RKO (cell line): Measurements from ENCODE around the gene TLN1.

Experiments
- DNase-seq: peaks from one replicate; pipeline ENCODE4 v3.0.0-alpha.2; 2016; ENCODE audit warnings: low spot score

TLN1 gene

DNA sequence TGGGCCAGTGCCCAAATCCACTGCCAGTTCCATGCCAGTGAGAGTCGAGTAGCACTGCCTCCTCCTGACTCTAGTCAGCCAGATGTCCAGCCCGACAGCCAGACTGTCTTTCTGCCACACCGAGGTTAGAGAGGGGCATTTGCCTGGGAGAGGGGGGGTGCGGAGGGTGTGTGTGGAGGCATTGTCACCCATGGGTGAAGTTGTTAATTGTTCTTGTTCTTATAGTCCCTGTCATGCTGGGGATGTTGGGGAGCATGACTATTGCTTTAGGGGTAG, 18.2 kb upstream of the TLN1 start:
- no peak for DNase-seq

- DNase-seq: peak; percentile 51
These were observed 17.7 kb upstream of the TLN1 start for GRCh38 chr9:35749515-35750255.

DNA sequence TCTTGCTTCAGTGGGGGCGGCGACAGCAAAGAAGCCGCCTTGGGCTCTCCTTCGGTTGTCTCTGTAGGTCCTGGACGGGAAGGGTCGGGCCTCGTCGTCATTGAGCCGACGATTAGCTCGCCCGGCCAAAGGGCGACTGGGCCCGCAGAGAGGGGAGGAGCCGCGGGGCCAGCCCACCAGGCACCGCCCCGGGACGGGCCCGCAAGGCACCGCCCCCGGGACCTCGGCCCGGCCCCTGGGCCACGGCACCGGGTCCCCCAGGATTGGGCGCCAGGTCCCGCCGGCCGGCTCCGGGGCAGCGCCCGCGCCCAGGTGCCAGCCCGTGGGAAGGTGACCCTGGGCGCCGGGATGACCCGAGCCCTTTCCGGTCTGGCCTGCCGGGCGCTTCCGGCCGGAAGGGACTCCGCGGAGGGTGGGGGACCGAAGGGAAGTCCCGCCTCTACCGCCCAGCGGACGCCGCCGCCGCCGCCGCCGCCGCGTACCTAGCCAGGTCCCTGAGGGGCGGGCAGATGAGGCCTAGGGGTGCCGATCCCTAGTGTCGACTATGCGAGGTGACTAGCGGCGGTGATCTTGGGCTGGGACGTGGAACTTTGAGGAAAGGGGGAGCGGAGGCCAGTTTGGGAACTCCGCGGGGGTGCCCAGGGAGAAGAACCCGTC, 17.0 kb upstream of the TLN1 start, which contains the start of the genes GBA2 and RGP1:
GBA2 (minus strand) TSS at position 371 of the 657 bp plus-strand sequence. CDS start 524 bp downstream, outside the sequence.
RGP1 (plus strand) TSS at position 430 of the 657 bp plus-strand sequence. CDS start 469 bp downstream, outside the sequence.
- peak; percentile 75 for DNase-seq

- DNase-seq: peak; percentile 52
These were observed 16.4 kb upstream of the TLN1 start for GRCh38 chr9:35748242-35748857.

- DNase-seq: no peak
These were observed 14.6 kb upstream of the TLN1 start for GRCh38 chr9:35746583-35746982.

- DNase-seq: no peak
These were observed 13.6 kb upstream of the TLN1 start for GRCh38 chr9:35745569-35745968.

- no peak for DNase-seq
These were observed 12.0 kb upstream of the TLN1 start for GRCh38 chr9:35743880-35744518.

DNA sequence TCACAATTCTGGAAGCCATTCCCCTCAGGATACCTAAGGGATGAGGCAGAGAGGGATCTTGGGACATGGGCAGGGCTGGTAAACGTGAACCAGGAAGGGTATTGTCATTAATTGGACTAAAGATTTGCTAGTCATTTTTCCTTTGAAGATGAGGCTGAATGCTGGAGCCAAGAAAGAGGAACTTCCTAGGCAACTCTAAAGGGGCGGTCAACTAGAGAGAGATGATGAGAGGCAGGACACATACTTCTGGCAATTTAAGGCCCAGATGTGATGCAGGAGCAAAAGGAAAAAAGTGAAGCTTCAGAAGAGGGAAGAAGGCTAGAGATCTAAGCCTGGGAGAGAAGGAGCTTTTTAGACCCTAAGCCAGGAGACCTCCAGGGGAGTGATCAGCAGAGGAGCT, 11.5 kb upstream of the TLN1 start:
- no peak for DNase-seq

DNA sequence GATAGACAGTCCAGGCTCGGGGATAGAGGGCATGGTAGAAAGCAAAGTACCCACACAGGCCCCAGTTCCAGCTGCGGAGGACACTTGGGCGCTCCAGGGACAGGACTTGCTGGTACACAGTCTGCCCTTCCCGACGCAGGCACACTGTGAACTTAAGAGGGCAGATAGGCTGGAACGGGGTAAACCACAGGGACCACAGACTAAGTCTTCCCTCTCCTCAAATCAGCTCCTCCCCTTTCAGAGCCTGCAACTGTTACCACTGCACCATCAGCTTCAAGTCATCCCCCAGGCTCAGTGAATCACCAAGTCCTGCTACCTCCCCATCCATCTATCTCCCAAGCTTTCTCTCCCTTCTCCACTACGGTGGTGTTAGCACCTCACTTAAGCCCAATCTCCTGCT, 9.7 kb upstream of the TLN1 start:
- no peak for DNase-seq

DNA sequence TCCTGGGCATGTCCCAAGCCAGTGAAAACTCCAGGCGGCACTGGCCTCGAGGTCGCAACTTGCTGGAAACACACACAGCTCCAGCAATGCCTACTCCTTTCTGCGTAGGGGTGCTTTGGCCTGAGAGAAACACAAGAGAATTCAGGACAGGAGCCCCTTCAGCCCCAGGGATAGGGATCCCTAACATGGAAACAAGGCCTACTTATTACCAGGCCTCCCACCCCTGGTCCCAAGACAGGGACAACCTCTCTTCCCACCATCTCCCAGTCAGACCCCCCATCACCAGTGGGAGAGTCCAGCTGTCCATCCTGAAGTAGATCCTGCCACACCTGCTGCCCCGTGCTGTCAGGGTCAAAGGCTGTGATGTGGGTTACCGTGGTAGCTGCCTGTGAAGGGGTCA, 8.2 kb upstream of the TLN1 start:
- no peak for DNase-seq

DNA sequence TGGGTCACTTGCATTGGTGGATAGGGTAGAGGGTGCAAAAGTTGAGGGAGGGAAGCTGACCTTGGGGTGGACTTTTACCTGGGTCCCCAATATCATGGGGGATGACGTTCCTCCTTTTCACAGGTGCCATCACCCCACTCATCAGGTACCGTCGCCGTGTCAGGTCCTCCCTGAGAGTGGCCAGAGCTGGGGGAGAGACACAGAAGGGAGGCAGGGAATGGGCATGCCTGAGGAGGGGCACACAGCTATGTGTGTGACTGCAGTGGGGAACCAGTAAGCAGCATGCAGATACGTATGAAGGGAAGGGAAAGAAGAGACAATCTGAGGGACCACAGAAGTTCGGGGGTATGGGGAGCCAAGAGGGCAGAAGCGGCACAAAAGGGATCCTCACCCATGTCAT, 6.9 kb upstream of the TLN1 start:
- DNase-seq: no peak

- no peak for DNase-seq
These were observed 6.2 kb upstream of the TLN1 start for GRCh38 chr9:35738186-35738585.

DNA sequence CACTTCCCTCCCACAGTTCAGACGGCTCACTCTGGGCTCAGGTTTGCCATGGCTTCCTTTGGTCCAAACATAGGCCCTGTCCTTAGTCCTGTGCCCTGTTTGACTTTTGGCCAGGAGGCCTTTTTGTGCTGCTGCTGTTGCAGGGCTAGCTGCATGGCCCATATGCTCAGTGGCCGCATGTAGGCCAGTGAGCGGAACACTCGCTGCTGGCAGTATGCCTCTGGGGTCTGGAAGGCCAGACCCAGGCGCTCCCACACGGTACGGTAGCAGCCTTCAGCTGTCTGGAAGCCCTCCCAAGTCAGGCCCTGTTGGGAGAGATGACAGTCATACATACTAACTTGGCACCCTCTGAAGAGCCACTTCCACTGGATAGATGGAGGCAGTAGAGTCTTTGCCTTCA, 5.1 kb upstream of the TLN1 start:
- no peak for DNase-seq

DNA sequence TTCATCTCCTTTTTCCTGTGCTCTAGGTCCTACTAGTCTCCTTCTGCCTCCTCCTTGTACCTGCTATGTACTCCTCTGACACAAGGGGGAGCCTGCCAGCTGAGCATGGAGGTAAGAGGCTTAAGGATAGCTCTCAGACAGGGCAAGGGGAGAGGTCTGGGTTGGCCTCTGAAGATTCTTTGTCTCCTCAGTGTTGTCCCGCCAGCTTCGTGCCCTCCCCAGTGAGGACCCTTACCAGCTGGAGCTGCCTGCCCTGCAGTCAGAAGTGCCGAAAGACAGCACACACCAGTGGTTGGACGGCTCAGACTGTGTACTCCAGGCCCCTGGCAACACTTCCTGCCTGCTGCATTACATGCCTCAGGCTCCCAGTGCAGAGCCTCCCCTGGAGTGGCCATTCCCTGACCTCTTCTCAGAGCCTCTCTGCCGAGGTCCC, 4.2 kb upstream of the TLN1 start:
- peak; percentile 85 for DNase-seq

DNA sequence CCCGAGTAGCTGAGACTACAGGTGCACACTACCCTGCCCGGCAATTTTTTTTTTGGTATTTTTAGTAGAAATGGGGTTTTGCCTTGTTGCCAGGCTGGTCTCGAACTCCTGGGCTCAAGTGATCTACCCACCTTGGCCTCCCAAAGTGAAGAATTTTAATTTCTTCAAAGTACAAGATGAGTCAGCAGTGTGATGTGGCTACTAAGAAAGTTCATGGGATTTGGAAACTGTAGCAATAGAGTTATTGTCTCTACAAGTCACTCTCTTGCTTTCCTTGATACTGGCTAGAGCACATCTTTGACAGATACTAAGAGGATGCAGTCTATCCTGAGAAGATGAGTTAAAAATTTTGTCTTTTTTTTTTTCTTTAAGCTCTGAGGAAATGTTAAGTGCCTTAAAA, 2.1 kb upstream of the TLN1 start:
- DNase-seq: no peak

GRCh38 chr9:35732800-35733541, 976 bp upstream of the TLN1 start:
- DNase-seq: peak; percentile 80

- no peak for DNase-seq
These were observed 395 bp downstream of the TLN1 start for GRCh38 chr9:35731415-35732184.

GRCh38 chr9:35730486-35730854, 1.5 kb downstream of the TLN1 start:
- no peak for DNase-seq

GRCh38 chr9:35729700-35730485, 2.1 kb downstream of the TLN1 start:
- peak; percentile 87 for DNase-seq

GRCh38 chr9:35729101-35729500, 2.9 kb downstream of the TLN1 start:
- DNase-seq: no peak
